ENCODE results near the gene TOM1L2.

DNA sequence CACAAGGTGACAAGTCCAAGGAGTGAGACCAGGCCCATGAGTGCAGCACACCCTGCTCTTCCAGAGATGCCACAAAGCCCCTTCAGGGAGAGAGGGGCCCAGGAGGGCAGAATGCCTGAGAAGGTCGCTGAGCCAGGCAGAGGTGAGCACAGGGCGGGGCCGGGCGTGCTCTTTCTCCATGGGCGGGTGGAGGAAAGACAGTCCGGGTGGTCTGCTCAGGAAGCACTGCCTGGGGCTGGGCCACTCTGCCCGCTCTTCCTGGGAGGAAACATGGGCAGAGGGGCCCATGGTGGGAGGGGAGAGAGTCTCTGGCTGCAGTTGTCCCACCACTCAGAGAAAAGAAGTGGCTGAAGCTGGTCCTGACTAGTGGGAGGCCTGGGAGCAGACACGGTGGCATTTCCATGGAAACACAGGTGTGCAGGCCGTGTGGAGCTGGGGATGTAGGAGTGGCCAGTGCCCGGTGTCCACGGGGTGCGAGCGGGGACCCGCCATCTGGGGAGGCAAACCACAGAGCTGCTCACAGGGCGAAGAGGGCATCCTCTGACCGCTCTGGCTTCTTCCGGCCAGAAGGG lies 125.0 kb downstream of the TOM1L2 start:
- TF ChIP-seq, protein P1, sequence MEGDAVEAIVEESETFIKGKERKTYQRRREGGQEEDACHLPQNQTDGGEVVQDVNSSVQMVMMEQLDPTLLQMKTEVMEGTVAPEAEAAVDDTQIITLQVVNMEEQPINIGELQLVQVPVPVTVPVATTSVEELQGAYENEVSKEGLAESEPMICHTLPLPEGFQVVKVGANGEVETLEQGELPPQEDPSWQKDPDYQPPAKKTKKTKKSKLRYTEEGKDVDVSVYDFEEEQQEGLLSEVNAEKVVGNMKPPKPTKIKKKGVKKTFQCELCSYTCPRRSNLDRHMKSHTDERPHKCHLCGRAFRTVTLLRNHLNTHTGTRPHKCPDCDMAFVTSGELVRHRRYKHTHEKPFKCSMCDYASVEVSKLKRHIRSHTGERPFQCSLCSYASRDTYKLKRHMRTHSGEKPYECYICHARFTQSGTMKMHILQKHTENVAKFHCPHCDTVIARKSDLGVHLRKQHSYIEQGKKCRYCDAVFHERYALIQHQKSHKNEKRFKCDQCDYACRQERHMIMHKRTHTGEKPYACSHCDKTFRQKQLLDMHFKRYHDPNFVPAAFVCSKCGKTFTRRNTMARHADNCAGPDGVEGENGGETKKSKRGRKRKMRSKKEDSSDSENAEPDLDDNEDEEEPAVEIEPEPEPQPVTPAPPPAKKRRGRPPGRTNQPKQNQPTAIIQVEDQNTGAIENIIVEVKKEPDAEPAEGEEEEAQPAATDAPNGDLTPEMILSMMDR (conservative IDR thresholded peaks at IDR 0.05; ENCODE audit: low read depth, low read length), result no peak
- TF ChIP-seq CEBPB (IDR thresholded peaks at IDR 0.05; ENCODE audit: low read depth, low read length), result no peak

All from IMR-90 (cell line).